ENCODE data around the gene NXN. TPM values are rescaled to one million over a fixed set of nuclear protein-coding genes. Genes with fewer than 3 reads are reported as not detected.
"Not testable (repeated sequence)": the region's sequence is repeated elsewhere in the genome, so short reads cannot be mapped to it uniquely, and the experiment has no call there.

Gene NXN
- total RNA-seq, 4 donors from 2014 or later: 2.1 to 14.0 (median 8.6) TPM

- H3K4me3 ChIP-seq: no peak overlapping the region
- H3K36me3 ChIP-seq: no peaks in the 10 kb centered on the region
- no peak for TF ChIP-seq POLR2A (IDR thresholded peaks at IDR 0.05)
- no peak for TF ChIP-seq CTCF (IDR thresholded peaks at IDR 0.05)
- no peaks in the 10 kb centered on the region for H3K4me1 ChIP-seq
- H3K27ac ChIP-seq: peak overlapping the region in 2 of 4 donors; percentile 8 to 52
- H3K27me3 ChIP-seq: no peaks in the 10 kb centered on the region
- DNase-seq: no peak
- H3K9me3 ChIP-seq: no peaks in the 10 kb centered on the region
Observed at GRCh38 chr17:927611-928461, 51.7 kb downstream of the NXN start.

- H3K4me3 ChIP-seq: no peak overlapping the region
- H3K4me1 ChIP-seq: no peaks in the 10 kb centered on the region
- TF ChIP-seq CTCF (IDR thresholded peaks at IDR 0.05): no peak
- no peak for TF ChIP-seq POLR2A (IDR thresholded peaks at IDR 0.05)
- H3K27me3 ChIP-seq: no peaks in the 10 kb centered on the region
- no peaks in the 10 kb centered on the region for H3K9me3 ChIP-seq
- H3K27ac ChIP-seq: no peak overlapping the region
- H3K36me3 ChIP-seq: no peaks in the 10 kb centered on the region
- DNase-seq: no peak
Observed at GRCh38 chr17:925817-926216, 53.8 kb downstream of the NXN start.

GRCh38 chr17:924711-925475 lies 54.7 kb downstream of the NXN start:
- DNase-seq: no peak
- Histone ChIP-seq H3K4me3 (no peak overlapping the region), H3K27ac (no peak overlapping the region), H3K9me3 (no peaks in the 10 kb centered on the region), H3K27me3 (no peaks in the 10 kb centered on the region), H3K36me3 (no peaks in the 10 kb centered on the region), H3K4me1 (no peaks in the 10 kb centered on the region)
- TF ChIP-seq CTCF (IDR thresholded peaks at IDR 0.05) (no peak), POLR2A (IDR thresholded peaks at IDR 0.05) (no peak)

- H3K4me1 ChIP-seq, H3K9me3 ChIP-seq, H3K27me3 ChIP-seq, H3K4me3 ChIP-seq, DNase-seq, H3K27ac ChIP-seq, H3K36me3 ChIP-seq: not testable (repeated sequence)
Observed at GRCh38 chr17:924306-924705, 55.3 kb downstream of the NXN start.

- no peak overlapping the region for H3K4me3 ChIP-seq
- TF ChIP-seq CTCF (IDR thresholded peaks at IDR 0.05): no peak
- no peak for TF ChIP-seq POLR2A (IDR thresholded peaks at IDR 0.05)
- no peaks in the 10 kb centered on the region for H3K27me3 ChIP-seq
- no peak overlapping the region for H3K27ac ChIP-seq
- H3K9me3 ChIP-seq: no peaks in the 10 kb centered on the region
- no peaks in the 10 kb centered on the region for H3K4me1 ChIP-seq
- H3K36me3 ChIP-seq: no peaks in the 10 kb centered on the region
- DNase-seq: no peak
Observed at GRCh38 chr17:923633-924032, 55.9 kb downstream of the NXN start.

- Histone ChIP-seq H3K4me3 (no peak overlapping the region), H3K9me3 (no peaks in the 10 kb centered on the region), H3K27me3 (no peaks in the 10 kb centered on the region), H3K4me1 (no peaks in the 10 kb centered on the region), H3K36me3 (no peaks in the 10 kb centered on the region), H3K27ac (no peak overlapping the region)
- no peak for DNase-seq
- no peak for TF ChIP-seq POLR2A (IDR thresholded peaks at IDR 0.05)
- no peak for TF ChIP-seq CTCF (IDR thresholded peaks at IDR 0.05)
Observed at GRCh38 chr17:921161-921560, 58.4 kb downstream of the NXN start.

Data from Peyer's patch (tissue), 4 donors.